ENCODE data around the gene ALDH18A1.
"Not testable (repeated sequence)": the region's sequence is repeated elsewhere in the genome, so short reads cannot be mapped to it uniquely, and the experiment has no call there.

ALDH18A1 gene

GRCh38 chr10:95656291-95657164 lies at the start of gene ALDH18A1:
ALDH18A1 (minus strand) TSS chr10:95656711; CDS start chr10:95653377, 3,334 bp downstream.
- peak; percentile 77 for DNase-seq

- DNase-seq, result no peak
Observed at GRCh38 chr10:95698415-95698814, 41.9 kb upstream of the ALDH18A1 start.

DNA sequence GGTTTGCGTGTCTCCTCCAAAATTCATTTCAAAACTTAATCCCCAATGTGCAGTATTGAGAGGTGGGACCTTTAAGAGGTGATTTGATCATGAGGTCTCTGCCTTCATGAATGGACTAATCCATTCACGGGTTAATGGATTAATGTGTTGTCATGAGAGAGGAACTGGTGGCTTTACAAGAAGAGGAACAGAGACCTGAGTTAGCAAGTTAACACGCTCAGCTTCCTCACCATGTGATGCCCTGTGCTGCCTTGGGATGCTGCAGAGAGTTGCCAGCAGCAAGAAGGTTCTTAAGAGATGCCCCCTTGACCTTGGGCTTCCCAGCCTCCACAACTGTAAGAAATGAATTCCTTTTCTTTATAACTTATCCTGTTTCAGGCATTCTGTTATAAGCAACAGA lies 40.9 kb upstream of the ALDH18A1 start:
- no peak for DNase-seq

- DNase-seq, result no peak
Observed at GRCh38 chr10:95694665-95695064, 38.2 kb upstream of the ALDH18A1 start.

GRCh38 chr10:95693668-95694534 lies 37.4 kb upstream of the ALDH18A1 start, which contains the start of gene TCTN3:
TCTN3 (minus strand) TSS chr10:95693927; CDS start chr10:95693899, 28 bp downstream.
- peak; percentile 95 for DNase-seq

DNA sequence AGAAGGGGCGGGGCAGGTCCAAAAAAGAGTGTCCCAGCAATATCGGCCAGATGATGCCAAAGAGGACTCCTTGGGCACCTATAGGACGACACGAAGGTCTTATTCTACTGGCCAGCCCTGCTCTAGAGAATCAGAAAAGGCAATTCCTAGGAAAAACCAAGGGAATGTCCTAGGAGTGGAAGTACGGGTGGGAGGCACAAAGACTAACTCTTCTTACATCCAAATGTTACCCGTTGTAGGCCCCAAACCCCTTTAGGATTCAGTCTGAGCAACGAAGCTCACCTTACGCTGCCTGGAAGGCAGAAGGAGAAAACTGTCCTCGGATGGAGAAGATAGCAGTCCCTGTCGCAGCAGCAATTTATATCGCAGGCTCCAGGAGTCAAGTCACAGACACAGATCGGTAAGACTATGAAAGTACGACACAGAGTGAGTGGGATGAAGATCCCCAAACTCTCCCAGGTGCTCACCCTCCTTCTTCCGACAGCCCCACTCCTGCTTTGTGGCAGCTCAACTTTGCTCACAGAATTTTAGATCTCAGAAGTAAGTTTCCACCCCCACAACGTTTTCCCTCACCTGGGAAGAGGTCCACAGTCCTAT lies 36.7 kb upstream of the ALDH18A1 start:
- DNase-seq, result no peak

DNA sequence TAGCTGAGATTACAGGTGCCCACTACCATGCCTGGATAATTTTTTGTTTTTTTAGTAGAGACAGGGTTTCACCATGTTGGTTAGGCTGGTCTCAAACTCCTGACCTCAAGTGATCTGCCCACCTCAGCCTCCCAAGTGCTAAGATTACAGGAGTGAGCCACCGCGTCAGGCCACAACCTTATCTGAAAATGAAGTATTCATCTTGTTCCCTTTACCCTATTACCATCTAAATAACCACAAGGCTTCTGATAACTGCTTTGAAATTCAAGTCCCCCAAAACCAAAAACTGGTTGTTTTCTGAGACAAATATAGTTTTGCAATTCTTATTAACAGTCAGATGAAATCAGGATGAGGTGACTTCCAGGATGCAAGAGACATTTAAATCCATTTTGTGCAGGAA lies 34.8 kb upstream of the ALDH18A1 start:
- DNase-seq, result no peak

GRCh38 chr10:95688648-95689047 lies 32.1 kb upstream of the ALDH18A1 start:
- no peak for DNase-seq

- no peak for DNase-seq
Observed at GRCh38 chr10:95683966-95684365, 27.5 kb upstream of the ALDH18A1 start.

DNA sequence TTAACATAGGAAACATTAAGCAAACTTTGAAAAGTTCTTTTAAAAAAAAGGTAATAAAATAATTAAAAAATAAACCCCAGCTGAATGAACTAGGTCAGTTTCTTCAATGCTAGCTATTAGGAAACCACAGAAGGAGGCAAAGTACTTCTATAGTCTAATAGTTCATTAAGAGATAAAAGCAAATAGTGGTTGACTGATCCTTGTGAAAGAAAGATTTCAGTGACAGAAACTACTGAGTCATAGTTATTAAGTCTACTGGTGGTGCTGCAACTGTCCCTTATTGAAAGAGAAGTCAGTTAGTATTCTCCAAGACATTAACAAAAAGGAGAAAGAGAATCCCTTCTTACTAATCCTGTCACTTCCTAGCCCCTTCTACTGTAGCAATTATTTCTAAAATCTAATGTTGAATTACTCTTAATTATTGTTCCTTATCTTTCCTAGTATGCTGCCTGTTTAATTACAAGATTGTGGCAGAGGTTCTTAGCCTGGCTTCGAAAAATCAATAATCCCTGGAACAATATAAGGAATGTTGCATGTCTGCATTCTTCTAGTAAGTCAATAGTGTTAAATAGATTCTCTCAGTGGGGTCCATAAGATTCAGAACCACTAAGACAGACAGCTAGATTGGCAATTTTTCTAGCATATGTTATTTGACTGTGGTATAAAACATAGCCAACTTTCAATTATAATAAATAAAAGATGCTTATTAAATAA lies 19.0 kb upstream of the ALDH18A1 start:
- no peak for DNase-seq

GRCh38 chr10:95674643-95675042 lies 18.1 kb upstream of the ALDH18A1 start:
- no peak for DNase-seq

GRCh38 chr10:95672641-95673040 lies 16.1 kb upstream of the ALDH18A1 start:
- DNase-seq, result not testable (repeated sequence)

DNA sequence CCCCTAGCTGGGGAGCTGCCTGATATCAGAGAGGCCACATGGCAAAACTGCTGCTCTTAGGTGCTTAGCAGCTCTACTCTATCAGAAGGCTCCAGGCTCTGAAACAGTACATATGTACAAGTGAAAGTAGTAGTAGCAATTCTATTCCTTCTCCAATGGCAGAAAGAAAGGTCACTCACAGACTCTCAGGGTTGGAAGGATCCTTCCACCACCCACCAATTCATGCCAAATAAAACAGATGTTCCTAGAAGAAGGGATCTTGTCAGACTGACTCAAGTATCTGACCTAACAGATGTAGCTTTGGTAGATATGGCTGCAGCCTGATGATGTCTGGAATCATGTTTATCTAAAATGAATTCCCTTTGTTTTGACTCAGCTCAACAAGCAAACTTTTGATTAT lies 8.0 kb upstream of the ALDH18A1 start:
- DNase-seq, result no peak

- DNase-seq, result no peak
Observed at GRCh38 chr10:95663496-95663895, 7.0 kb upstream of the ALDH18A1 start.

- no peak for DNase-seq
Observed at GRCh38 chr10:95661818-95662217, 5.3 kb upstream of the ALDH18A1 start.

- DNase-seq, result no peak
Observed at GRCh38 chr10:95660283-95660682, 3.8 kb upstream of the ALDH18A1 start.

GRCh38 chr10:95657250-95657649 lies 739 bp upstream of the ALDH18A1 start:
- DNase-seq, result no peak

DNA sequence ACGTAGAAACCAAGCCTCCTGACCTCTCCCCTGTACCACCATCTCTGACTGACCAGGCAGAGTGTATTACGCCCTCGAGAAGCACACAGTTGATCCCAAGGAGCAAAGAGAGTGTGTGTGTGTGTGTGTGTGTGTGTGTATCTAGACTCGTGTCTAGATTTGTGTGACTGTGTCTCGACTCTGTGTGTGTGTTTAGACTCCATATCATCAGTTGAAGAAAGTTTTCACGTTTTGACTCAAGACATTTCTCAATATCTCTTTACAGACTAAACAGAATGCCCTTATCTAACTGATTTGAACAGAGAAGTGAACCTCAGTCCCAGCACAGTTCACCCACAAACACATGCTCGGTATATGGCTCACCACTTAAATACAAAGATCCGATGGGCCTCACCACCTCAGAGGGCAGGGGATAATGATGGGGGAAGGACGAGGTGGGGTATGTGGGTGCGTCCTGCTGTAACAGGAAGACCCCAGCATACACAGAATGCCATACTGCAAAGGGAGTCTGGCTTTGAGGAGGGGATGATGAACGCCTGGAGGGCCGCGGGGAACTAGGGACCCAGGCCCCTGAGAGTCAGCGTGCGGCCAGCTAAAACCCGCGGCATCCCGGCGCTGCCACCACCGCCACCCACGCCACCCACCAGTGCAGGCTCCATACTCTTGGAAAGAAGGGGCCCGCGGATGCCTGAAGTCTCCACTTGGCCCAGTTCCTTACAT lies 780 bp downstream of the ALDH18A1 start:
- DNase-seq, result peak; percentile 11

DNA sequence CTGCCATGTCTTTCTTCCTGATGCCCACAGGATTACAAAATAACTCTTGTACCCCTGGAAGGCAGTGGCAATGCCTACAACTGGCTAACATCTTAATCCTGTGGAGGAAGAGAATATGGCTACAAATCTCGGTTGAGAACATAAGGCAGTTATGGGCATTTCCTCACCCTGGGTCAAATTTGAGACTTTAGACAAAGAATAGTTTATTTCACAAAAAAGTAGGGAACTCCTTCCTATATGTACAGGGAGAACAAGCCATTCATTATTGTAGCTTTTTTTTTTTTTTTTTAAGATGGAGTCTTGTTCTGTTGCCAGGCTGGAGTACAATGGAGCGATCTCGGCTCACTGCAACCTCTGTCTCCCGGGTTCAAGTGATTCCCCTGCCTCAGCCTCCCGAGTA lies 2.6 kb downstream of the ALDH18A1 start:
- no peak for DNase-seq

DNA sequence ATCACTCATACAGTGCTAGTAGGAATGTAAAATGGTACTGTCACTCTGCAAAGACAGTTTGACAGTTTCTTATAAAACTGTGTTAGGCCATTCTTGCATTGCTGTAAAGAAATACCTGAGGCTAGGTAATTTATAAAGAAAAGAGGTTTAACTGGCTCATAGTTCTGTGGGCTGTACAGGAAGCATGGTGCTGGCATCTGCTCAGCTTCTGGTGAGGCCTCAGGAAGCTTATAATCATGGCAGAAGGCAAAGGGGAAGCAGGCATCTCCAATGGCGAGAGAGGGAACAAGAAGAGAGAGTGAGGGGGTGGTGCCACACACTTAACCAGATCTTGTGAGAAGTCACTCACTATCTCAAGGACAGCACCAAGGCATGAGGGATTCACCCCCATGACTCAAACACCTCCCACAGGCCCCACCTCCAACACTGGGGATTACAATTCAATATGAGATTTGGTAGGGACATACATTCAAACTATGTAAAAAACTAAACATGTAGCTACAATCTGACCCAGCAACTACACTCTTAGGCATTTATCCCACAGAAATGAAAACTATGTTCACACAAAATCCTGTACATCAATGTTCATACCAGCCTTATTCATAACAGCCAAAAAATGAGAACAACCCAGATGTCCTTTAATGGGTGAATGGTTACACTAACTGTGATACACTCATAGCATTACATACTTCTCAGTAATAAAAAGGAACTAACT lies 5.0 kb downstream of the ALDH18A1 start:
- no peak for DNase-seq

- peak; percentile 19 for DNase-seq
Observed at GRCh38 chr10:95650232-95650631, 6.3 kb downstream of the ALDH18A1 start.
